Mesenchymal stem cell (in vitro differentiated cells and primary cell): ENCODE data around the gene DCTN1.

Source experiments
- DNase-seq: peaks from one replicate; pipeline ENCODE4 v3.0.0-alpha.2; 2013
- H2AFZ ChIP-seq: one replicate; pipeline ENCODE4 v1.6.1; 2013; ENCODE audit warnings: low read depth, mild to moderate bottlenecking, control low read depth, inconsistent platforms, low read length, moderate library complexity
- H2AK5ac ChIP-seq: 2 replicates; pipeline ENCODE4 v1.6.1; 2013; ENCODE audit warnings: low read length, moderate library complexity, mild to moderate bottlenecking, inconsistent platforms; ENCODE audit not compliant: severe bottlenecking
- H2BK120ac ChIP-seq: one replicate; pipeline ENCODE4 v1.6.1; 2013; ENCODE audit warnings: low read depth, mild to moderate bottlenecking, inconsistent platforms, low read length, moderate library complexity
- H2BK12ac ChIP-seq, 2 experiments: one replicate each; pipeline ENCODE4 v1.6.1; 2013; ENCODE audit warnings: inconsistent platforms in 2 of 2, low read length in 2 of 2, mild to moderate bottlenecking in 2 of 2, moderate library complexity in 2 of 2, control low read depth in 1 of 2
- H2BK15ac ChIP-seq: one replicate; pipeline ENCODE4 v1.6.1; 2013; ENCODE audit warnings: mild to moderate bottlenecking, low read depth, inconsistent platforms; ENCODE audit not compliant: poor library complexity, severe bottlenecking
- H2BK5ac ChIP-seq: 2 replicates; pipeline ENCODE4 v1.6.1; 2013; ENCODE audit warnings: low read depth, mild to moderate bottlenecking, low read length, control low read depth, inconsistent platforms; ENCODE audit not compliant: poor library complexity, severe bottlenecking
- H3K14ac ChIP-seq, 2 experiments: one replicate each; pipeline ENCODE4 v1.6.1; 2013; ENCODE audit warnings: inconsistent platforms in 2 of 2, low read length in 2 of 2, control low read depth in 1 of 2, mild to moderate bottlenecking in 1 of 2, moderate library complexity in 1 of 2
- H3K18ac ChIP-seq, 2 experiments: one replicate each; pipeline ENCODE4 v1.6.1; 2013; ENCODE audit warnings: inconsistent platforms in 2 of 2, low read length in 2 of 2, control low read depth in 1 of 2, low read depth in 1 of 2, mild to moderate bottlenecking in 1 of 2
- H3K23ac ChIP-seq, 2 experiments: one replicate each; pipeline ENCODE4 v1.6.1; 2013; ENCODE audit warnings: inconsistent platforms in 2 of 2, low read length in 2 of 2, mild to moderate bottlenecking in 2 of 2, moderate library complexity in 2 of 2, control low read depth in 1 of 2
- H3K27ac ChIP-seq: 2 replicates; pipeline ENCODE4 v1.5.1; 2013; ENCODE audit warnings: mild to moderate bottlenecking, moderate library complexity, low read length, control low read depth, inconsistent platforms; ENCODE audit not compliant: poor library complexity, severe bottlenecking
- H3K27me3 ChIP-seq, 2 experiments: 2 replicates each; pipeline versions ENCODE4 v1.6.1 to v1.7.0; 2013; ENCODE audit warnings: low read length in 2 of 2, mild to moderate bottlenecking in 2 of 2, moderate library complexity in 2 of 2, control low read depth in 1 of 2, inconsistent platforms in 1 of 2; ENCODE audit not compliant: control insufficient read depth in 1 of 2, insufficient read depth in 1 of 2
- H3K36me3 ChIP-seq, 2 experiments: 2 replicates each; pipeline versions ENCODE4 v1.6.1 to v1.7.0; 2013; ENCODE audit warnings: low read length in 2 of 2, control low read depth in 1 of 2, inconsistent platforms in 1 of 2, low read depth in 1 of 2, mild to moderate bottlenecking in 1 of 2; ENCODE audit not compliant: insufficient read depth in 2 of 2, control insufficient read depth in 1 of 2
- H3K4ac ChIP-seq, 2 experiments: one replicate each; pipeline ENCODE4 v1.6.1; 2013; ENCODE audit warnings: inconsistent platforms in 2 of 2, low read length in 2 of 2, mild to moderate bottlenecking in 2 of 2, moderate library complexity in 2 of 2, control low read depth in 1 of 2, low read depth in 1 of 2
- H3K4me1 ChIP-seq: 2 replicates; pipeline ENCODE4 v1.6.1; 2013; ENCODE audit warnings: low read depth, low read length, control low read depth; ENCODE audit not compliant: control insufficient read depth, insufficient read depth
- H3K4me2 ChIP-seq: 2 replicates; pipeline ENCODE4 v1.6.1; 2013; ENCODE audit warnings: low read length, mild to moderate bottlenecking, inconsistent platforms; ENCODE audit not compliant: poor library complexity, severe bottlenecking
- H3K4me3 ChIP-seq, 2 experiments: 2 replicates each; pipeline versions ENCODE4 v1.5.1 to v1.7.0; 2013; ENCODE audit warnings: low read length in 2 of 2, mild to moderate bottlenecking in 2 of 2, control low read depth in 1 of 2, low read depth in 1 of 2; ENCODE audit not compliant: insufficient read depth in 1 of 2
- H3K79me1 ChIP-seq: replicated peaks from 2 replicates; pipeline ENCODE4 v1.6.1; 2013; ENCODE audit warnings: mild to moderate bottlenecking, control low read depth, low read length, inconsistent platforms; ENCODE audit not compliant: poor library complexity, severe bottlenecking
- H3K9ac ChIP-seq: 2 replicates; pipeline ENCODE4 v1.7.0; 2013; ENCODE audit warnings: mild to moderate bottlenecking, low read length, moderate library complexity
- H3K9me3 ChIP-seq: 2 replicates; pipeline ENCODE4 v1.7.0; 2013; ENCODE audit warnings: mild to moderate bottlenecking, low read length; ENCODE audit not compliant: control insufficient read depth
- H4K8ac ChIP-seq: one replicate; pipeline ENCODE4 v1.6.1; 2013; ENCODE audit warnings: inconsistent platforms, mild to moderate bottlenecking, low read length, moderate library complexity
- H4K91ac ChIP-seq: one replicate; pipeline ENCODE4 v1.6.1; 2013; ENCODE audit warnings: mild to moderate bottlenecking, low read length, inconsistent platforms
- WGBS: methylation state at CpG from one replicate; pipeline ENCODE4 v1.1.7; 2013; ENCODE audit warnings: mixed read lengths; 5-methylcytosine and 5-hydroxymethylcytosine counted together

The DCTN1 gene

GRCh38 chr2:74372674-74373073 is 7.4 kb downstream of the DCTN1 start:
- no peak overlapping the region for H2AFZ ChIP-seq
- no peak overlapping the region for H2BK15ac ChIP-seq
- WGBS, result 90% methylated on average over 6 of the region's 6 CpGs
- H3K9ac ChIP-seq, result peak overlapping the region; percentile 56
- no peak overlapping the region for H3K4me2 ChIP-seq
- peaks cover 66 to 76% of the 10 kb centered on the region in 2 experiments for H3K36me3 ChIP-seq
- DNase-seq, result no peak
- H3K4ac ChIP-seq, result no peak overlapping the region
- H3K27me3 ChIP-seq, result no peaks in the 10 kb centered on the region
- no peak overlapping the region for H2BK5ac ChIP-seq
- no peak overlapping the region for H4K8ac ChIP-seq
- peak overlapping the region in 1 of 2 experiments; percentile 75 for H3K4me3 ChIP-seq
- peaks cover 61% of the 10 kb centered on the region for H3K79me1 ChIP-seq
- peaks cover 10% of the 10 kb centered on the region for H3K4me1 ChIP-seq
- H2AK5ac ChIP-seq, result no peak overlapping the region
- no peak overlapping the region for H3K14ac ChIP-seq
- no peak overlapping the region for H2BK120ac ChIP-seq
- H3K23ac ChIP-seq, result no peak overlapping the region
- H2BK12ac ChIP-seq, result no peak overlapping the region
- no peak overlapping the region for H3K18ac ChIP-seq
- H4K91ac ChIP-seq, result no peak overlapping the region
- no peaks in the 10 kb centered on the region for H3K9me3 ChIP-seq
- no peak overlapping the region for H3K27ac ChIP-seq

GRCh38 chr2:74371421-74371820 is 8.7 kb downstream of the DCTN1 start:
- Histone ChIP-seq H2BK5ac (no peak overlapping the region), H3K4me1 (peaks cover 10% of the 10 kb centered on the region), H3K9me3 (no peaks in the 10 kb centered on the region), H3K14ac (no peak overlapping the region), H3K4me3 (no peak overlapping the region), H3K18ac (no peak overlapping the region), H2BK12ac (no peak overlapping the region), H3K36me3 (peaks cover 72 to 76% of the 10 kb centered on the region in 2 experiments), H3K27ac (no peak overlapping the region), H4K8ac (no peak overlapping the region), H3K23ac (no peak overlapping the region), H2BK120ac (no peak overlapping the region), H3K79me1 (peaks cover 57% of the 10 kb centered on the region), H2AFZ (no peak overlapping the region), H3K4me2 (no peak overlapping the region), H3K9ac (no peak overlapping the region), H3K4ac (no peak overlapping the region), H3K27me3 (no peaks in the 10 kb centered on the region), H2AK5ac (no peak overlapping the region), H4K91ac (no peak overlapping the region), H2BK15ac (no peak overlapping the region)
- WGBS, result 98% methylated on average over 9 of the region's 9 CpGs
- DNase-seq, result no peak

GRCh38 chr2:74369976-74370375 is 10.1 kb downstream of the DCTN1 start:
- Histone ChIP-seq H3K18ac (no peak overlapping the region), H2AFZ (no peak overlapping the region), H3K36me3 (peaks cover 73 to 76% of the 10 kb centered on the region in 2 experiments), H3K4me1 (peaks cover 10% of the 10 kb centered on the region), H4K91ac (no peak overlapping the region), H4K8ac (no peak overlapping the region), H3K4me2 (no peak overlapping the region), H3K9me3 (no peaks in the 10 kb centered on the region), H2AK5ac (no peak overlapping the region), H2BK5ac (no peak overlapping the region), H3K27ac (no peak overlapping the region), H3K27me3 (no peaks in the 10 kb centered on the region), H3K14ac (no peak overlapping the region), H3K9ac (no peak overlapping the region), H2BK15ac (no peak overlapping the region), H3K4me3 (no peak overlapping the region), H2BK12ac (no peak overlapping the region), H3K4ac (no peak overlapping the region), H3K23ac (no peak overlapping the region), H2BK120ac (no peak overlapping the region), H3K79me1 (peaks cover 43% of the 10 kb centered on the region)
- no peak for DNase-seq
- WGBS, result 100% methylated on average over 4 of the region's 7 CpGs

GRCh38 chr2:74368499-74368898 is 11.6 kb downstream of the DCTN1 start:
- no peak overlapping the region for H3K4me3 ChIP-seq
- no peak overlapping the region for H3K18ac ChIP-seq
- H3K9me3 ChIP-seq, result no peaks in the 10 kb centered on the region
- no peak overlapping the region for H3K4ac ChIP-seq
- H3K36me3 ChIP-seq, result peaks cover 80 to 90% of the 10 kb centered on the region in 2 experiments
- H3K4me2 ChIP-seq, result no peak overlapping the region
- no peak overlapping the region for H4K8ac ChIP-seq
- H2AFZ ChIP-seq, result no peak overlapping the region
- 98% methylated on average over 5 of the region's 5 CpGs for WGBS
- H2BK12ac ChIP-seq, result no peak overlapping the region
- H3K27ac ChIP-seq, result no peak overlapping the region
- no peak for DNase-seq
- H2AK5ac ChIP-seq, result no peak overlapping the region
- no peak overlapping the region for H3K14ac ChIP-seq
- H3K9ac ChIP-seq, result no peak overlapping the region
- no peak overlapping the region for H3K23ac ChIP-seq
- H4K91ac ChIP-seq, result no peak overlapping the region
- no peaks in the 10 kb centered on the region for H3K4me1 ChIP-seq
- H2BK15ac ChIP-seq, result no peak overlapping the region
- H2BK120ac ChIP-seq, result no peak overlapping the region
- H2BK5ac ChIP-seq, result no peak overlapping the region
- H3K27me3 ChIP-seq, result no peaks in the 10 kb centered on the region
- peaks cover 33% of the 10 kb centered on the region for H3K79me1 ChIP-seq
